ENCODE measurements around the gene APOH.

- TF ChIP-seq POLR2AphosphoS5 (IDR thresholded peaks at IDR 0.05; ENCODE audit: borderline replicate concordance, low read depth, low read length): no peak
- no peak for TF ChIP-seq EZH2 (IDR thresholded peaks at IDR 0.05)
Measured at GRCh38 chr17:66271512-66271911, 42.3 kb upstream of the APOH start.

Data from SK-N-MC (cell line).